D341Med (cell line): Measurements from ENCODE around the gene TRAK2.

Experiments
- DNase-seq: peaks from one replicate; pipeline ENCODE4 v3.0.0; 2012; ENCODE audit warnings: low spot score

TRAK2 gene

DNA sequence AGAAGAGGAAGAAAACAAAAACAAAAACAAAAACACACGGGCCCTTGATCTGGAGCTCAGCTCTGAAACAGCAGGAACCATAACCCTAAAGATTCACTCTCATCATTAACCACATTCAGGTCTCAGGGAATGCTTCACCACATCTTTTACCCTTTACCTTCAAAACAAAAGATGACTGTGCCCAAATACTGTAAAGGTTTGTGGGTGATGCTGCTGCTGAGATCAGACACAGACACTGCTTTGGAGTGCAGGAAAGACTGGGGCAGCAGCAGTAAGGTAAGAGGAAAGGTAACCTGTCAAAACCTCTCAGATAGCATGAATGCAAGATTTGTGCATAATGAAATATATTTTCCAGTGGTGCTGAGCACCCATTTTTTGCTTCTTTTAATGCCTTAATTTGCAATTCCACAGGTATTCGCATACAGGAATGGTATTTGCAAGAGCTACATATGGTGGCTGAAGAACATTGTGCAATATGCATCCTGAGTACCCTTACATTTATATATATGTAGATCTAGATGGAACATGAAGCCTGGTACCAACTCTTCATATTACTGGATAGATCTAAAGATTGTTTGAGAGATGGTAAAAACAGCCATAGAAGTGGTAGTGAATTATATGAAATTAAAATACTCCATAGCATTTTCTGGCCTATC lies 90.1 kb downstream of the TRAK2 start:
- no peak for DNase-seq

DNA sequence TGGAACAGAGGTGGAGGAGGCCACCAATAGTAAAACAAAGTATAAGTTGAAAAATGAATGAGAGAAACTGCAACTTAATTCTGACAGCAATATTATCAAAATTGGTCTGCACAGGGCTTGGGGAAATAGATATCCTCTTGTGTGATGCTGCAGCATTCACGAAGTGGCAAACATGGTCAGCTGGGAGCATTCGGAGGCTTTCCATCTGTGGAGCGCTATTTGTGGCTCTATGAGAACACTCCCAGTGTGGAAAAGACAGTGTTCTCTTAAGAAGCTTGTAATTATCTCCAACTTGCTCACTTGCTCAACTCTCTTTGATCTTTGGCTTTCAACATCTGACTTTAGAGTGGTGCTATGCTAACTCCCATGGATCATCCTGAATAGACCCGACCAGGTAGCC lies 91.0 kb downstream of the TRAK2 start:
- no peak for DNase-seq

DNA sequence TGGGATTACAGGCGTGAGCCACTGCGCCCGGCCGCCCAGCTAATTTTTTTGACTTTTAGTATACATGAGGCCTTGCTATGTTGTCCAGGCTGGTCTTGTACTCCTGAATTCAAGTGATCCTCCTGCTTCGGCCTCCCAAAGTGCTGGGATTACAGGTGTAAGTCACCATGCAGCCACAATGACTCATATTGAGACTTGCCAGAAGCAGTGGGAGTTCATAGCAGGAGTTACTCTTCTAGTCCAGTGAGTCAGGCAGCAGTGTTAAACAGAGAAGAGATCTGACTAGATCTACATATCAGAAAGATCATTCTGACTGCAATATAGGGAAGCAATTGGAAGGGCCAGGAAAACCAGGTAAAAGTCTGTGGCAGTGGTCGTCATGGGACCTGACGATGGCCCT lies 92.6 kb downstream of the TRAK2 start:
- no peak for DNase-seq

DNA sequence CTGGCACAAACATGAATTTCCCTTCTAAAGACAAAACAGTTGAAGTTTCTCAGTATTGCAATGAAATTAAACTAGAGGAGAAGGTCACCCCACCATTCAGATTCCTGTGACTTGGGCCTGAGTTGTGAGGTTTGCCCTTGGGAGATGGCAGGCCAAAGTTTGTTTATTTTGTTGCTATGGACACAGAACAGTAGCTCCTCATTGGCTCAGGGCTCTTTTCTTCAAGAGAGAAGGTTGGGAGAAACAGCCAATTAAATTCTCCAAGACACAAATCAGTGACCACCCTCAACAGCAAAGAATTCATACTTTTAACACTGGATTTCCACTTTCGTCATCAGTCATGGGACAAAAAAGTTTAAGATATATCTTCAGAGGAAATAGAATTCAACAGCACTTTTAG lies 94.0 kb downstream of the TRAK2 start, which contains the start of gene FLACC1:
TSS of gene FLACC1 (minus strand) at position 125 of the 400 bp plus-strand sequence. CDS start 5,941 bp downstream, outside the sequence.
- DNase-seq = no peak

DNA sequence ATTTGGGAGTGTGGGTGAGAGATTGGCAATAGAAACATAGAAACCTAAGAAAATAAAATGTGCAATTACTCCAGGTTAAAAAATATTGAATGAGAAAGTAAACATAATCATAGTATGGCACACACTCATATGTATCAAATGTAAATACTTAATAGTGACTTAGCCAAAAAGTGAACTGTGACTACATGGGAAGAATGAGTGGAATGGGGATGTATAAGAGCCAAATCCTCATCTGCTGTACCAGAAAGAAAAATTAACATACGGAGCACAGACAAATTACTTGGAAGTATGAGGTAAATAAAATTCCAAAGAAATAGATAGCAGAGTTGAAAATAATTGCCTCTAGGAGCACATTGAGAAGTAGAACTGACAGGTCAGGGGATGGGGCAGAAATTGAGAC lies 98.1 kb downstream of the TRAK2 start:
- DNase-seq = no peak

DNA sequence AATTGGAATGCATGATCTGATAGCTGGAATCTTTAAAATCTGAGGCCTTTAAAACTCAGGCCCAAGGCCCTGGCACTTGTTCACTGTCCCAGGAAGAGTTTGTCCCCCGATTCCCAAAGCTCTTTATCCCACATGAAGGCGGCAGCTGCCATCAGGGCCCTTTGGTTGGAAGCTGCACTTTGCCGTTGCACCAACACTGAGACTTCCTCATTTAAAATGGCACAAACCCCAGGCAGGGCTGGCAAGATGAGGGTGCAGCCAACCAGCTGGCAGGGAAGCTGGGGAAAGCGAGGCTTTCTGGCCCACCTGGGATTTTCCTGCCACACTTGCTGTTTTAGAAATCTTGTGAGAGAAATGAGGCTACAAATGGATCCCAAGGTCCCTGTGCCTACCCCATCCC lies 100.4 kb downstream of the TRAK2 start:
- DNase-seq = no peak

DNA sequence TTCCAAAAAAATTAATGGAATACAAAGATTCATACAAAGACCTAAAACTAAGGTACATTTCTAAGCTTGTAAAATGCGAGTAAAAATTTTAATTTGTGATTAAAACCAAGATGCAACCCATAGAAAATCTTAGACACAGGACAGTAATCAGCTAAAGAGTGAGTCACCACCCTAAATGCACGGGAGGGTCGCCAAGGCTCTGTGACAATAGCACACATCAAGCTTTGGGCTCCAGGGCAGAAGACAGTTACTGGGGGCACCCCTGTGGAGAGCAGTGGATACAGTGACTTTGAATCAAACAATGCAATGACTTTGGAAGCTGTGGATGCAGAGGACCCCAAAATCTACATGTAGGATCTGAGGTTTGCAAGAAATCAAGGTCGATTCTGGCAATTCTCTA lies 101.7 kb downstream of the TRAK2 start:
- DNase-seq = no peak

DNA sequence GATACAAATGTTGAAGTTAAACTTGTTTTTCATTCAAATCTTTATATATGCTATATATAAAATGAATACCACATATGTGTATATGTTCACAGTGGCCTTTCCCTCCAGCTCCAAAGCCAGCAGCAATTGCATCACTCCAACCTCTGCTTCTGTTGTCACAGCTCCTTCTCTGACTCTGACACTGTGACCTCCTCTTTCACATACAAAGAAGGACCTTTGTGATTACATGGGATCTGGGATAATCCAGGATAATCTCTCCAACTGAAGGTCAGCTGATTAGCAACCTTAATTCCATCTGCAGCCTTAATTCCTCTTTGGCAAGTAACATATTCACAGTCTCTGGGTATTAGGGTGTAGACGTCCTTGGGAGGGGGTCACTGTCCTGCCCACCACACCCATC lies 102.5 kb downstream of the TRAK2 start:
- no peak for DNase-seq

DNA sequence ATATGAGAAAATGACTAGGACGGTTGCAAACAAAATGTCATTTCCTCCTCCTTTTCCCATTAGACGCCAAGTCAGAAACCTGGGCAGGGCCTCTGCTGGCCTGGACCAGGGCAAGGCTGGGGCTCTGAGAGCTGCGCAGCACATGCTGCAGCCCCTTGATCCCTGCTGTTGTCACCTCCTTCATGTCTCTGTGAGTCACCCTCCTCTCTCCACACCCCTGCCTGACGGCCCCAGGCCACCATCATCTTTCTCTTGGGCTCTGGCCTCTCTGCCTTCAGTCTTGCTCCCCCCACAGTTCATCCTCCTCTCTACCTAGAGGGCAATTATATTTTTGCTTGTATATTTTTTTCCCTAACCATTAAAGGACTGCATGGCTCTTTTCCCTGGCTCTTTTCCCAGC lies 104.1 kb downstream of the TRAK2 start:
- DNase-seq = no peak

DNA sequence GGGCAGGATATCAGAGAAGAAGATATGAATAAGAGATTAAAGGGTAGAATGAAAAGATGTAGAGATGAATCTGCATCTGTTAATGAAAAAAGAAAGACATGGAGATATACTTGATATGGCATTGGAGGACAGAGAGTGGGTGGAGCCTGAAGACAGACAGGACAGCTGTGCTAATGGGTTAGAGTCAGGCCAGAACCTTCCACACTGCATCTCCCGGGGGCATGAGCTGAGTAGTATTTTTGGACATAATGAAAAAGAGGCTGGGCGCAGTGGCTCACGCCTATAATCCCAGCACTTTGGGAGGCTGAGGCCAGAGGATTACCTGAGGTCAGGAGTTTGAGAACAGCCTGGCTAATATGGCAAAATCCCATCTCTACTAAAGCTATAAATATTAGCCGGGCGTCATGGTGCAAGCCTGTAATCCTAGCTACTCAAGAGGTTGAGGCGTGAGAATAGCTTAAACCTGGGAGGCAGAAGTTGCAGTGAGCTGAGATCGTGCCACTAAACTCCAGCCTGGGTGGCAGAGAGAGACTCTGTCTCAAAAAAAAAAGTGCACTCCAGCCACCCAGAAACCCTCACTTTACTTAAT lies 105.5 kb downstream of the TRAK2 start:
- DNase-seq = no peak

DNA sequence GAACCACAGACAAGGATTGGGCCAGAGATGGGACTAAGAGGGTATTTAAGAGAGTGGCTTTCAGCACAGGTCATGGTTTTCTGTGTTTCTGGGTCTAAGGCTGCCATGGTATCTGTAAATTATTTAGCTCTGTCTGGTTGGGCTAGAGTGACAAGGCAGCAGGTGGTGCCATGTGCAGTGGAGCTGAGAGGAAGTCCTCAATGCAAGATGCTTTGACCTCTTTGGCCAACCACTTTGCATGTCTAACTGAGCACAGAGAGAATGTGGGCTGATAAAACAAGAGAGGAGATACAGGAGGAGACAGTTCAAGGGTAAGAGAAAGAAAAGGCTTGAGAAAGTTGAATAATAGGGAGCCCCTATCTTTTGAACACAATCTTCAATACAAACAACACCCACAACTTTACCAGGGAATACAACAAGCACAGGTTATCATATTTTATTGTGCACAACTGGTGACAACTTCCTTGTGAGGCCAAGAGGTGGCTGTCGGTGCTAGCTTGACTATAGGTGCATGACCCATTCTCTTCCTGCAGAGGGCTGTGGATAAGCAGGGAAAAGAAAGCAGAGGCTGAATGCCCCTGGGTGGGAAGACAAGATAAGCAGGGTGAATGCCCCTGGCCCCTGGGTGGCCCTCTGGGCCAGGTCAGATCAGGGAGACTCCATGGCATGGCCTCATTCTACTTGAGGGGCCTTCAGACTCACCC lies 106.4 kb downstream of the TRAK2 start:
- no peak for DNase-seq

DNA sequence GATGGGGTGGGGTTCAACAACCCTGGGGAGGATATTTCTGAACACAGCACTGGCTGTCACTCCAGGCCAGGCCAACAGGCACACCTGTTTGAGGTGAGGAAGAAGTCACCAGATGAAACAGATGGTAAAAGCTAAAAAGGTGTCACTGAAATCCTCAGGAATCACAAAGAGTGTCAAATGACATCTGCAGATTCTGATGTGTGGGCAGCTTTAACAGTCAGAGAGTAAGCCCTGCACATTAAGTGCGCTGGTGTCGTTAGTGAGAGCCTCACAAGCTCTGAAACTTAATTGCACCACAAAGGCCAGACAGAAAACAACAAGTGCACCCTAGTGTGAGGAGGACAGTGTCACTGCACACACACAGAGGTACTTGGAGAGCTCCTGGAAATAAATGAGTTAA lies 107.7 kb downstream of the TRAK2 start:
- no peak for DNase-seq

DNA sequence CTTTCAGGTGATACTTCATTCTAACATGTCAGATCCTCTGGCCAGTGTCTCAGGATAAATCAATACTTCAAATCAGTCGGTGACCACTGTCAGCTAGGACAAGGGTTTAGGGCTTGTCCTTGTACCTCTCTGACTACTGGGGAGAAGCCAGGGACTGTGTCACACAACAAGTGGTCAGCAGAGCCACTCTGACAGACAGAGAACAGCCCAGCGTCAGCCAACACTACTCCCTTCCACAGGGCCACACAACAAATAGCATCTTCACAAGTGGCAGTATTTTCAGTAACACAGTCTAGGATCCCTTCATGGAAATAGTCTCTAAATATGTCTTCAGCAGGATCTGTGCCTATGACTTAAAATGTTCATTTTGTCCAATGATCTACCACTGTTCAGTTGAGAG lies 108.3 kb downstream of the TRAK2 start:
- no peak for DNase-seq

DNA sequence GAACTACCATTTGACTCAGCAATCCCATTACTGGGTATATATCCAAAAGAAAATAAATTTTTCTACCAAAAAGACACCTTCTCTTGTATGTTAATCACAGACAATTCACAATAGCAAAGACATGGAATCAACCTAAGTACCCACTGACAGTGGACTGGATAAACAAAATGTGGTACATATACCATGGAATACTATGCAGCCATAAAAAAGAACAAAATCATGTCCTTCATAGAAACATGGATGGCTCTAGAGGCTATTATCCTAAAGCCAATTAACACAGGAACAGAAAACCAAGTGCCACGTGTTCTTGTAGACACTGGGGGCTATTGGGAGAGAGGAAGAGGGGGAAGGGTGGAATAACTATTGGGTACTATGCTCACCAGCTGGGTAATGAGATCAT lies 121.8 kb downstream of the TRAK2 start:
- DNase-seq = no peak

DNA sequence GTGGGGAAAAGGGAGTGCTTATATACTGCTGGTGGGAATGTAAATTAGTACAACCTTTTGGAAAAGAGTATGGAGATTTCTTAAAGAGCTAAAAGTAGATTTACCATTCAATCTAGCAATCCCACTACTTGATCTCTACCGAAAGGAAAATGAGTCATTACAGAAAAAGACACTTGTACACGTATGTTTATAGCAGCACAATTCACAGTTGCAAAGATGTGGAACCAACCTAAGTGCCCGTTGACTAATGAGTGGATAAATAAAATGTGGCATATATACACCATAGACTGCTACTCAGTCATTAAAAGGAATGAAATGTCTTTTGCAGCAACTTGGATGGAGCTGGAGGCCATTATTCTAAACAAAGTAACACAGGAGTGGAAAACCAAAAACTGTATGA lies 123.6 kb downstream of the TRAK2 start:
- DNase-seq = no peak
